ENCODE data around the gene EIF2AK2.

GRCh38 chr2:37173741-37174140, 17.0 kb upstream of the EIF2AK2 start:
- TF ChIP-seq, protein P1, sequence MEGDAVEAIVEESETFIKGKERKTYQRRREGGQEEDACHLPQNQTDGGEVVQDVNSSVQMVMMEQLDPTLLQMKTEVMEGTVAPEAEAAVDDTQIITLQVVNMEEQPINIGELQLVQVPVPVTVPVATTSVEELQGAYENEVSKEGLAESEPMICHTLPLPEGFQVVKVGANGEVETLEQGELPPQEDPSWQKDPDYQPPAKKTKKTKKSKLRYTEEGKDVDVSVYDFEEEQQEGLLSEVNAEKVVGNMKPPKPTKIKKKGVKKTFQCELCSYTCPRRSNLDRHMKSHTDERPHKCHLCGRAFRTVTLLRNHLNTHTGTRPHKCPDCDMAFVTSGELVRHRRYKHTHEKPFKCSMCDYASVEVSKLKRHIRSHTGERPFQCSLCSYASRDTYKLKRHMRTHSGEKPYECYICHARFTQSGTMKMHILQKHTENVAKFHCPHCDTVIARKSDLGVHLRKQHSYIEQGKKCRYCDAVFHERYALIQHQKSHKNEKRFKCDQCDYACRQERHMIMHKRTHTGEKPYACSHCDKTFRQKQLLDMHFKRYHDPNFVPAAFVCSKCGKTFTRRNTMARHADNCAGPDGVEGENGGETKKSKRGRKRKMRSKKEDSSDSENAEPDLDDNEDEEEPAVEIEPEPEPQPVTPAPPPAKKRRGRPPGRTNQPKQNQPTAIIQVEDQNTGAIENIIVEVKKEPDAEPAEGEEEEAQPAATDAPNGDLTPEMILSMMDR (conservative IDR thresholded peaks at IDR 0.05 in 1 of 2, IDR thresholded peaks at IDR 0.05 in 1 of 2; ENCODE audit: extremely low read depth in 1 of 2, insufficient read depth in 1 of 2, low read depth in 1 of 2, low read length in 2 of 2) = no peak
- no peak for TF ChIP-seq EZH2 (IDR thresholded peaks at IDR 0.05; ENCODE audit: borderline replicate concordance, low read length)

Data from mammary epithelial cell (primary cell).